C4-2B (cell line): ENCODE data around the gene PSD4.

Experiments
- CTCF ChIP-seq: fragments of 450-650 bp; conservative IDR thresholded peaks from 2 replicates; pipeline ENCODE4 v1.5.1; 2017; ENCODE audit warnings: mild to moderate bottlenecking
- ZFX ChIP-seq: fragments of 450-650 bp; IDR thresholded peaks from 2 replicates; pipeline ENCODE4 v1.6.1; 2017

- TF ChIP-seq CTCF (no peak), ZFX (no peak)
These were observed 6.4 kb upstream of the PSD4 start for GRCh38 chr2:113167115-113167932.
